Adrenal gland (tissue), 12 donors: ENCODE data around the gene IRAK3. TPM values are rescaled to one million over a fixed set of nuclear protein-coding genes. Genes with fewer than 3 reads are reported as not detected.
"Not testable (repeated sequence)": the region's sequence is repeated elsewhere in the genome, so short reads cannot be mapped to it uniquely, and the experiment has no call there.

Experiments used
- DNase-seq, 7 donors: peaks; one replicate each; pipeline ENCODE4 v3.0.0-alpha.2; 2019 to 2020
- H3K27ac ChIP-seq, 5 donors: fragments of 200-600 bp; sonication (generic) in 4 of 5; 1 replicate in 3 of 5; 2 replicates in 2 of 5; pipeline versions ENCODE4 v1.5.1 to v1.8.0; 2016 to 2020; ENCODE audit warnings: mild to moderate bottlenecking in 1 of 5
- H3K27me3 ChIP-seq: fragments of 200-600 bp; 2 replicates; pipeline ENCODE4 v1.8.0; 2021
- H3K36me3 ChIP-seq, 2 donors: fragments of 200-600 bp; replicated peaks in 1 of 2; 1 replicate in 1 of 2; 2 replicates in 1 of 2; pipeline versions ENCODE4 v1.5.1 to v1.8.0; 2018 to 2022
- H3K4me1 ChIP-seq, 2 donors: fragments of 200-600 bp; replicated peaks in 1 of 2; 1 replicate in 1 of 2; 2 replicates in 1 of 2; pipeline versions ENCODE4 v1.5.1 to v1.8.0; 2018 to 2021
- H3K4me3 ChIP-seq, 4 donors: fragments of 200-600 bp; sonication (generic) in 3 of 4; one replicate each; pipeline ENCODE4 v1.5.1; 2016 to 2018
- H3K9me3 ChIP-seq, 3 donors: fragments of 200-600 bp; sonication (generic) in 1 of 3; replicated peaks in 1 of 3; 1 replicate in 2 of 3; 2 replicates in 1 of 3; pipeline versions ENCODE4 v1.5.1 to v1.8.0; 2016 to 2021
- CTCF ChIP-seq, 6 experiments: fragments of 450-650 bp in 4 of 6; fragments of 200-600 bp in 2 of 6; sonication (generic) in 1 of 6; IDR thresholded peaks; 1 replicate in 5 of 6; 2 replicates in 1 of 6; pipeline versions ENCODE4 v1.5.1 to v1.8.0; 2016 to 2021; ENCODE audit warnings: antibody characterized with exemption in 6 of 6, mild to moderate bottlenecking in 2 of 6, moderate library complexity in 1 of 6
- POLR2A ChIP-seq, 2 donors: fragments of 450-650 bp; IDR thresholded peaks; one replicate each; pipeline ENCODE4 v1.6.1; 2017; ENCODE audit warnings: antibody characterized with exemption in 2 of 2, mild to moderate bottlenecking in 2 of 2, moderate library complexity in 1 of 2
- WGBS, 4 donors: extraction: QIAGEN DNeasy Blood & Tissue Kit in 2 of 4; methylation state at CpG; one replicate each; pipeline versions ENCODE4 v1.1.5 to v1.1.7; 2013 to 2017; 5-methylcytosine and 5-hydroxymethylcytosine counted together
- intact Hi-C, 2 donors: fragments of 100-400 bp; cut with DNase I; formaldehyde crosslinking; loops; one replicate each; pipeline versions ENCODE4 v1.14.1 to v1.15.0; 2022 to 2023
- polyA plus RNA-seq, 3 donors: library from polyadenylated mRNA; stranded (reverse); fragments of 200-250 nt in 2 of 3; fragments of 350-450 nt in 1 of 3; fragmentation: Illumina TruSeq in 1 of 3; extraction: RNeasy Lipid Tissue Mini Kit (QIAGEN cat#74804) in 1 of 3; gene quantifications; one replicate each; pipeline ENCODE4 v1.2.3, GENCODE V29; 2013 to 2014
- total RNA-seq, 9 donors: library from RNA; depleted of rRNA in 4 of 9; stranded (reverse); fragments of >200 nt in 4 of 9; fragments of 120-200 nt in 1 of 9; fragmentation: NEBNext Ultra II Directional in 1 of 9; extraction: Animal tissue kit (Norgen Biotek cat#: 25700) in 1 of 9; gene quantifications; one replicate each; pipeline versions ENCODE4 v1.1.0 to v1.2.4, GENCODE V29; 2013 to 2023
- donor health status: healthy with polysubstance abuse.
- donor health status: Bipolar disorder and iron deficiency.
- donor health status: DM: yes; HTN: yes; CAD: no.
- donor health status: DM: no; HTN: no; CAD: no.
- donor health status: DM: no; HTN: no; CAD: no.
- donor health status: DM: yes; HTN: yes; CAD: no.

IRAK3 gene
- total and polyA plus RNA-seq, 12 donors, result 3.3 to 29.0 (median 8.3) TPM

GRCh38 chr12:66199831-66200509 is 11.0 kb downstream of the IRAK3 start:
- H3K27ac ChIP-seq, result no peak overlapping the region
- TF ChIP-seq CTCF (IDR thresholded peaks at IDR 0.05) (no peak), POLR2A (IDR thresholded peaks at IDR 0.05) (no peak)
- intact Hi-C loops, result no loop called here

DNA sequence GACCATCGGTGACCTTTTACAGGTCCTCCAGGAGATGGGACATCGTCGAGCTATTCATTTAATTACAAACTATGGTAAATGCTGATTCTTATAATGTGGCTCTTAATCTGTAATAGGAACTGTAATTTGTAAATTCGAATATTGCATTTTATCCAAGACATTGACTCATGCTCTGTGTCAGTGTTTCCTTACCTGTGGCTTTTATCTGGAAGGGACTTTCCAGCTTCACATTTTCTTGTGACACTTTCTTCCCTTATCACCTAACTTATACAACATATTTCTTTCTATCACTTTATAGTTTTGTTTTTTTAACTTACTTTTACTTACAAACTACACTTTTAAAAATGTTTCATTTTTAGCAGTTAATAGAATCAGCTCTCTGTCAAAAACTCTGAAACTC is 14.8 kb downstream of the IRAK3 start:
- Histone ChIP-seq H3K27ac (no peak overlapping the region), H3K9me3 (peaks cover 0 to 6% (median 0%) of the 10 kb centered on the region in 3 donors), H3K36me3 (no peaks in the 10 kb centered on the region), H3K27me3 (no peaks in the 10 kb centered on the region), H3K4me3 (no peak overlapping the region), H3K4me1 (no peaks in the 10 kb centered on the region)
- intact Hi-C loops, result no loop called here
- TF ChIP-seq CTCF (IDR thresholded peaks at IDR 0.05) (no peak), POLR2A (IDR thresholded peaks at IDR 0.05) (no peak)
- no peak for DNase-seq
- 75 to 85% (median 81%) methylated on average over 4 of the region's 4 CpGs for WGBS, 4 donors

More at GRCh38 chr12:66199831-66200509, 11.0 kb downstream of the IRAK3 start:
- Histone ChIP-seq H3K4me3 (no peak overlapping the region), H3K9me3 (no peaks in the 10 kb centered on the region), H3K36me3 (no peaks in the 10 kb centered on the region), H3K4me1 (peaks cover 0 to 7% of the 10 kb centered on the region in 2 donors), H3K27me3 (no peaks in the 10 kb centered on the region)
- DNase-seq, result no peak

- TF ChIP-seq CTCF (IDR thresholded peaks at IDR 0.05) (no peak), POLR2A (IDR thresholded peaks at IDR 0.05) (no peak)
- DNase-seq, result no peak
- Histone ChIP-seq H3K9me3 (peaks cover 0 to 6% (median 0%) of the 10 kb centered on the region in 3 donors), H3K27me3 (no peaks in the 10 kb centered on the region), H3K4me1 (no peaks in the 10 kb centered on the region), H3K27ac (no peak overlapping the region), H3K36me3 (no peaks in the 10 kb centered on the region), H3K4me3 (no peak overlapping the region)
- WGBS, 4 donors, result 41 to 61% (median 55%) methylated on average over 1 of the region's 1 CpG
- intact Hi-C loops, result no loop called here
Observed at GRCh38 chr12:66206141-66206540, 17.1 kb downstream of the IRAK3 start.

DNA sequence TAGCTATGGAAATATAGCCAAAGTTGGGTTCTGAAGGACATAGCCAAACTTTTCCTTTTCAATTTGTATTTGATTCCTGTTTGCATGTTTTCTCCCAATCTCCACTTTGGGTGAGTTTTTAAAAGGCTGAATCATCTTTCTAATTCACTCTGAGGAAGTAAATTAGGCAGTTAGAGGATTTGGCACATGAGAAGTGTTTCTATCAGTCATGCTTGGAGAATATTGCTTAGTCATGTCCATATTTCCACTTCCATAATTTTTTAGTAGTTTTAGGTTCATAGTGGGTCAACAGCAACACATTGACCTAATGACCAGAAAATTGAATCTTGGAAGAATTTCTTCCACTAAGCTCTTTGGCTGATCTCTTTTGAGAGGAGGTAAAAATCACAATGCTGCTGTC is 21.8 kb downstream of the IRAK3 start:
- TF ChIP-seq POLR2A (IDR thresholded peaks at IDR 0.05) (no peak), CTCF (IDR thresholded peaks at IDR 0.05) (no peak)
- intact Hi-C loops, result no loop called here
- H3K4me1 ChIP-seq, result no peaks in the 10 kb centered on the region
- DNase-seq, result no peak
- H3K9me3 ChIP-seq, result peaks cover 0 to 6% (median 0%) of the 10 kb centered on the region in 3 donors
- H3K36me3 ChIP-seq, result no peaks in the 10 kb centered on the region
- H3K27me3 ChIP-seq, result no peaks in the 10 kb centered on the region
- H3K4me3 ChIP-seq, result no peak overlapping the region
- no peak overlapping the region for H3K27ac ChIP-seq

DNA sequence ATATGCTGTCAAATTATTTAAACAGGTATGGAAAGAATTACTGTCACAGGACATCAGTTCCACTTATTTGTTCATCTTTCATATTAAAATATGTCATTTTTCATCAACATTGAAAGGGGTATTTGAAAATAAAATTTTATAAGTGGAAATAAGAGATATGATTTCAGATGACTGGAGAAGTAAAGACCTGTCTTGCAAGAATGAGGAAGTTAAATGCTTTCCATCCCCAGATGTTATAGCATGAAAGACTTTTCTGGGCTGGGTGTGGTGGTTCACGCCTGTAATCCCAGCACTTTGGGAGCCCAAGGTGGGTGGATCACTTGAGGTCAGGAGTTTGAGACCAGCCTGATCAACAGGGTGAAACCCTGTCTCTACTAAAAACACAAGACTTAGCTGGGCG is 22.6 kb downstream of the IRAK3 start:
- DNase-seq, intact Hi-C loops, H3K4me3 ChIP-seq, H3K36me3 ChIP-seq, H3K4me1 ChIP-seq, H3K27me3 ChIP-seq, H3K27ac ChIP-seq, H3K9me3 ChIP-seq: not testable (repeated sequence)
- 62 to 95% (median 76%) methylated on average over 2 of the region's 2 CpGs for WGBS, 4 donors

- H3K4me3 ChIP-seq, H3K9me3 ChIP-seq, intact Hi-C loops, H3K36me3 ChIP-seq, DNase-seq, H3K4me1 ChIP-seq, H3K27me3 ChIP-seq, H3K27ac ChIP-seq: not testable (repeated sequence)
- WGBS, 4 donors, result 60 to 88% (median 82%) methylated on average over 3 of the region's 3 CpGs
Observed at GRCh38 chr12:66213011-66213410, 24.0 kb downstream of the IRAK3 start.
